Psoas muscle (tissue), 8 donors: ENCODE results near the gene EHHADH. TPM values are rescaled to one million over a fixed set of nuclear protein-coding genes. Genes with fewer than 3 reads are reported as not detected.
A peak's percentile ranks its signal among the peaks of the same experiment; 100 is the strongest.

Experiments
- ATAC-seq, 4 donors: fragments of 200-7000 bp; cut with Tn5 transposase; one replicate each; pipeline ENCODE4 v1.9.1; 2020; ENCODE audit warnings: moderate library complexity in 3 of 4, mild to moderate bottlenecking in 2 of 4
- DNase-seq, 2 donors: peaks; one replicate each; pipeline ENCODE4 v3.0.0-alpha.2; 2020
- H3K27ac ChIP-seq: fragments of 200-600 bp; one replicate; pipeline ENCODE4 v1.8.0; 2022
- H3K27me3 ChIP-seq, 3 donors: fragments of 200-600 bp in 1 of 3; one replicate each; pipeline versions ENCODE4 v1.6.1 to v1.8.0; 2013 to 2022; ENCODE audit warnings: low read length in 2 of 3, mild to moderate bottlenecking in 2 of 3, moderate library complexity in 1 of 3; ENCODE audit not compliant: insufficient read depth in 3 of 3
- H3K36me3 ChIP-seq, 2 donors: fragments of 200-600 bp in 1 of 2; one replicate each; pipeline versions ENCODE4 v1.6.1 to v1.8.0; 2013 to 2022; ENCODE audit warnings: low read depth in 1 of 2, mild to moderate bottlenecking in 1 of 2, moderate library complexity in 1 of 2; ENCODE audit not compliant: insufficient read depth in 1 of 2
- H3K4me1 ChIP-seq: fragments of 200-600 bp; one replicate; pipeline ENCODE4 v1.8.0; 2022
- H3K4me3 ChIP-seq: fragments of 200-600 bp; one replicate; pipeline ENCODE4 v1.8.0; 2022; ENCODE audit warnings: mild to moderate bottlenecking
- H3K9me3 ChIP-seq: fragments of 200-600 bp; one replicate; pipeline ENCODE4 v1.8.0; 2022
- CTCF ChIP-seq: fragments of 200-600 bp; IDR thresholded peaks from one replicate; pipeline ENCODE4 v1.8.0; 2022; ENCODE audit warnings: antibody characterized with exemption
- WGBS, 3 donors: extraction: QIAGEN DNeasy Blood & Tissue Kit; methylation state at CpG; one replicate each; pipeline versions ENCODE4 v1.1.6 to v1.1.7; 2013; 5-methylcytosine and 5-hydroxymethylcytosine counted together
- intact Hi-C, 2 donors: fragments of 100-400 bp; cut with DNase I; formaldehyde crosslinking; loops; one replicate each; pipeline versions ENCODE4 v1.11.0 to v1.14.2; 2022
- polyA plus RNA-seq, 3 donors: library from polyadenylated mRNA; stranded (reverse); fragments of 200-250 nt; gene quantifications; one replicate each; pipeline ENCODE4 v1.2.3, GENCODE V29; 2013
- total RNA-seq, 4 donors: library from RNA; stranded (reverse); fragmentation: NEBNext Ultra II Directional in 2 of 4; extraction: Animal tissue kit (Norgen Biotek cat#: 25700) in 2 of 4; gene quantifications; one replicate each; pipeline versions ENCODE4 v1.2.1 to v1.2.4, GENCODE V29; 2021 to 2023
- donor health status: healthy with polysubstance abuse.
- donor health status: DM: no; HTN: no; CAD: no; lungs with moderate emphysema.
- donor health status: Bipolar disorder and iron deficiency.
- donor health status: healthy.
- donor health status: DM: yes; HTN: yes; CAD: no.
- donor health status: DM: no; HTN: no; CAD: no.
- donor health status: DM: no; HTN: no; CAD: no.
- donor health status: DM: yes; HTN: yes; CAD: no.

Gene EHHADH
- total and polyA plus RNA-seq, 7 donors, result 0.65 to 7.2 (median 1.9) TPM

- intact Hi-C loops, result no loop called here
- H3K4me1 ChIP-seq, result no peaks in the 10 kb centered on the region
- 49 to 57% (median 52%) methylated on average over 16 of the region's 16 CpGs for WGBS, 3 donors
- TF ChIP-seq CTCF, result no peak
- peak overlapping the region; percentile 71 for H3K4me3 ChIP-seq
- H3K27me3 ChIP-seq, result peaks cover 2 to 65% (median 22%) of the 10 kb centered on the region in 3 donors
- DNase-seq (no peak), ATAC-seq (no peak)
- no peak overlapping the region for H3K27ac ChIP-seq
- H3K9me3 ChIP-seq, result no peaks in the 10 kb centered on the region
- no peaks in the 10 kb centered on the region for H3K36me3 ChIP-seq
These were observed 99.8 kb downstream of the EHHADH start for GRCh38 chr3:185153861-185154629.

DNA sequence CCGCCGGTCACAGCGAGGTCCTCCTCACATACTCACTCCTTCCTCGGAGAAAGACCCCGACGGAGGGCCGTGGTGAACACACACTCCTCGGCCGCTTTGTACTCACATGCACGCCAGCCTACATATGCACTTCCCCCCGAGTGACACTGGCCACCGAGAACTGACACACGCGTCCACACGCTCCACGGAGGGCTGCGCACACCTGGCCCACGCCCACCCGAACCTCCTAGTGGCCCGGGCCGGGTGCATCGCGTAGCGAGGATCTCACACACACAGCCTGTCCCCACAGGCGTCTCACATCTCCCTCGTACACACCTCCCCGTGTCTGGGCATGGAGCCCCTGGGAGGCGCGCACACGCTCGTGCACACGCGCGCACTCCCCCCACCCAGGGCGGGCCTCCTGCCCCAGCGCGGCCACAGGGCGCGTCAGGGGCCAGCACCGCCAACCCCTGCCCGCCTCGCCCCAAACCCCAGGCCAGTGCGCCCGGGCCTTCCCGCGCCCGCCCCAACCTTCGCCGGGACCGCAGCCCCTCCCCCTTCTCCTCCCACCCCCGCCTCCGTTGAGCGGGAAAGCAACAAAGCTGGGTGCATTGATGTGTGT, 100.6 kb downstream of the EHHADH start:
- Histone ChIP-seq H3K36me3 (no peaks in the 10 kb centered on the region), H3K27ac (no peak overlapping the region), H3K27me3 (peaks cover 2 to 73% (median 22%) of the 10 kb centered on the region in 3 donors), H3K9me3 (no peaks in the 10 kb centered on the region), H3K4me3 (peak overlapping the region; percentile 71), H3K4me1 (no peaks in the 10 kb centered on the region)
- DNase-seq, result peak; percentile 19 to 56
- peak in 3 of 4 donors; percentile 11 to 46 (median 19) for ATAC-seq
- no peak for TF ChIP-seq CTCF
- WGBS, 3 donors, result 1 to 2% (median 1%) methylated on average over 45 to 53 of the region's 53 CpGs
- intact Hi-C loops, result no loop called here

- TF ChIP-seq CTCF, result no peak
- Histone ChIP-seq H3K36me3 (no peaks in the 10 kb centered on the region), H3K4me1 (no peaks in the 10 kb centered on the region), H3K27ac (peak within 1 kb of the TSS; percentile 42), H3K9me3 (no peaks in the 10 kb centered on the region), H3K27me3 (peaks cover 2 to 79% (median 22%) of the 10 kb centered on the region in 3 donors), H3K4me3 (peak within 1 kb of the TSS; percentile 71)
- intact Hi-C loops, result no loop called here
- ATAC-seq (peak; percentile 31 to 47 (median 41)), DNase-seq (peak; percentile 59 to 75)
- 0% methylated on average over 76 to 111 of the region's 113 CpGs for WGBS, 3 donors
These were observed 101.3 kb downstream of the EHHADH start, which contains the start of gene C3orf70 for GRCh38 chr3:185152410-185153170. Gene C3orf70 (minus strand): TSS chr3:185153060. CDS start chr3:185152823, 237 bp downstream.

DNA sequence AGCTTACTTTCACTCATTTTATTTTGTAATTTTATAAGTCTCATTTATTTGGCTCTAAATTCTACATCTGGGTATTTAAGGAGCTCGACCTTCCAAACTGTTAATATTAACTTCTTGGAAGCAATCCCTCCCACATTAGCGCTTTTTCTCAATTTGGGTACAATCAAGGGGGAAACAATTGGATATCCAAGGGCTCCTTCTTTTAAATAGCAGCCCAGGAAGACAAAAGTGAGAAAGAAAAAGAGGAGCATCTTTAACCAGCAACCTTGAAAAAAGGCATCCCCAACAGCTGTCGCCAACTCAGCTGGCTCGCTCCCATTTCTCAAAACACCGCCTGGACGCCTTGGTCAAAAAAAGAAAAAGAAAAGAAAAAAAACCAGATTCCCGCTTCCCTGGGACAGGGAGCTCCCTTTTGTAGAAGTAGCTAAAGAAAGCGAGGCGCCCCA, 101.9 kb downstream of the EHHADH start:
- H3K4me3 ChIP-seq, result peak overlapping the region; percentile 71
- H3K27me3 ChIP-seq, result peaks cover 2 to 80% (median 22%) of the 10 kb centered on the region in 3 donors
- no peaks in the 10 kb centered on the region for H3K36me3 ChIP-seq
- intact Hi-C loops, result no loop called here
- no peak for DNase-seq
- peak overlapping the region; percentile 42 for H3K27ac ChIP-seq
- H3K9me3 ChIP-seq, result no peaks in the 10 kb centered on the region
- no peak for ATAC-seq
- no peak for TF ChIP-seq CTCF
- 4 to 8% (median 6%) methylated on average over 9 of the region's 9 CpGs for WGBS, 3 donors
- no peaks in the 10 kb centered on the region for H3K4me1 ChIP-seq
